T-helper 22 cell (primary cell): ENCODE measurements around the gene MNDA.

ENCODE experiments used
- DNase-seq: peaks from one replicate; pipeline ENCODE4 v3.0.0-alpha.2; 2020; ENCODE audit warnings: low read depth

MNDA gene

GRCh38 chr1:158830904-158831507 is at the start of gene MNDA:
TSS of gene MNDA (plus strand) at chr1:158831351. CDS start at chr1:158842154, 10,803 bp downstream.
- no peak for DNase-seq

DNA sequence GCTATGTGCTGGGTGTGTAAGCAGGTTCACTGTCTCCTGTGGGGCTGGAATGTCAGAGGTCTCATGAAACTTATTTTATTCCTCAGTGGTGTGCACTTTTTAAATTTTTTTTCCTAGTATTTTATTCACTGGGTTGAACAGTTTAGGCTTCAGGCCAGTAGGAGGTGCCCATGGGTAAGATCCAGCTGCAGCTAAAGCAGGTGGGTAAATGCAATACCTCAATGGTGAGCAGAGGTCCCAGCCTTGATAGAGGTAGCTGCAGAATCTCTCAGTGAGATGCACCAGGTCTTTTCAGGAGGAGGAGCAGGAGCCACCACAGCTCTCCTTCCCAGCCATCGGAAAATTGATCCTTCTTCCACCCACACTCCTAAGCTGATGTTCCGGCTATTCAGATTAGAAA is 37.5 kb upstream of the MNDA start:
- DNase-seq = no peak

- DNase-seq = no peak
Observed at GRCh38 chr1:158794247-158794646, 36.9 kb upstream of the MNDA start.

GRCh38 chr1:158798531-158798930 is 32.6 kb upstream of the MNDA start:
- no peak for DNase-seq

DNA sequence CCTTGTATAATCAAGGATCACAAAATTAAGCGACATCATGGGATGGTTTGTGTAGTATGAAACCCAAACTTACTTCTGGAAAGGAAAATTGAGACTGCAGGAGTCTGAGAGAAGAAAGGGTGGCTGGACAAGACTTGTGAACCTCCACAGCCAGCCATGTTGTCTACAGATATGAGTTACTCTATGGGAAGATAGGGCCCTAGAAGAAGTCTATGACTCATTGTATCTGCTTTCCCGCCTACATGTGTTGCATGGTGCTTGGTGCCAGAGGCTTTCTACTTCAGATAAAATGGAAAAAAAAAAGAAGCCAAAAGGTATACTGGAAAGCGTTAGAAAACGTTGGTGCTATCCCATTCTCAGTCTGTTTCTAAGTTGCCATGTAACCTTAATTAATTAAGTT is 31.5 kb upstream of the MNDA start:
- no peak for DNase-seq

DNA sequence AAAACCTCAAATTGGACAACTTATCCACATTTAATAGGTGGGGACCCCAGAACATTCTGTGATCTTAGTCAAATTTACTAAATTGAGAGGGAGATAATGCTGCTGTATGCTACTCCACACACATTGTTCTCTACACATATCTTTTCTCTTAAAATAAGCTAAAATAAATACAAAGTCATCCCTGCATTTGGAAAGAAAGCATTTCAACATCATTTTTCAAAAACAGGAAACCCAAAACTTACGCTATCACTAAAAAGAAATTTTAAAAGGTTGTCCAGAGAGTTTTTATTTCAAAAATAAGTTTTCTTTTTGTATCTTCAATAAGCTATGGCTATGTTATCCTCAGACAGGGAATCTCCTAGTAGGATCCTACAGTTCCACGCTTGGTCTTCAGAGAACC is 30.6 kb upstream of the MNDA start:
- no peak for DNase-seq

GRCh38 chr1:158801396-158801795 is 29.8 kb upstream of the MNDA start:
- DNase-seq = no peak

DNA sequence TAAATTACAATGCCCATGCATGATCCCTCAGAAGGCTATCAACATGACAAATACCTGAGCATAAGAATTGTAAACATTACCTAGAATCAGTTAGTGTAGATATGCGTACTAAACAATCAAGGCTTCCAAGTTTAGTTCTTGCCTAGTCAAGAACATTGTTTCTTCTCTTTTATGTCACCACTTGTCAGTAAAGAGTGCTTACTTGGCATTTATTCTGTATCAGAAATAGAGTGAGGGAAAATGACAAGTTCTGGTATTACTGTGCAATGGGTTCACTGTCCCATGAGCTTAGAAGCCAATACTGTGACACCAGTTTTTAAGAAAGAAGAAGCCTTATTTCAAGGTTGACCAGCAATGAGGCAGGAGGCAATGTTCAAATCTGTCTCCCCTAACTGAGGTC is 27.5 kb upstream of the MNDA start:
- DNase-seq = no peak

DNA sequence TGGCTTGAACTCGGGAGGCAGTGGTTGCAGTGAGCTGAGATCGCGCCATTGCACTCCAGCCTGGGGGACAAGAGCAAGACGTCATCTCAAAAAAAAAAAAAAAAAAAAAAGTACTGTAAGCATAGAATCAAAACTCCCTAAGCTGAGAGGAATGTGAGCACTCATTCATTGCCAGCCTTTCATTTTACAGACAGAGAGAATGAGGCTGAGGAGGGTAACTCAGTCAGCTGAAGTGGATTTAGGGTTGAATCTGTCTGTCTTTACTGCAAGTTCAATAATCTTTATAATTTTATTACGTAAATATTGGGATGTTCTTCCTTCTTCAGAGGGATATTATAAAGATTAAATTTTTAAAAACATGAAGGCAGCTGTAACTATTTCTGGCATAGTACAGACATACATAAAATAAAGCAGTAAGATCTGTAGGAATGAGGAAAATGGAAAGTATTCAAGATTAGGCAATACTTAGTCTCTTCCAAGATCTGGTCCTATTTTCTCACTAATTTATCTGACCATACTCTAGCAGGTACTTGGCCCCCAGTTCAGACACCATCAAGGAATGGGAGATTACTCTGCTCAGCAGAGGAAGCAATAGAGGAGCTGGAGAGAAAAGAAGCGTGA is 24.1 kb upstream of the MNDA start:
- DNase-seq = no peak

GRCh38 chr1:158809256-158809655 is 21.9 kb upstream of the MNDA start:
- no peak for DNase-seq

GRCh38 chr1:158809862-158810261 is 21.3 kb upstream of the MNDA start:
- DNase-seq = no peak

- no peak for DNase-seq
Observed at GRCh38 chr1:158810311-158810710, 20.8 kb upstream of the MNDA start.

- DNase-seq = no peak
Observed at GRCh38 chr1:158812336-158812735, 18.8 kb upstream of the MNDA start.

- no peak for DNase-seq
Observed at GRCh38 chr1:158813164-158813563, 18.0 kb upstream of the MNDA start.

DNA sequence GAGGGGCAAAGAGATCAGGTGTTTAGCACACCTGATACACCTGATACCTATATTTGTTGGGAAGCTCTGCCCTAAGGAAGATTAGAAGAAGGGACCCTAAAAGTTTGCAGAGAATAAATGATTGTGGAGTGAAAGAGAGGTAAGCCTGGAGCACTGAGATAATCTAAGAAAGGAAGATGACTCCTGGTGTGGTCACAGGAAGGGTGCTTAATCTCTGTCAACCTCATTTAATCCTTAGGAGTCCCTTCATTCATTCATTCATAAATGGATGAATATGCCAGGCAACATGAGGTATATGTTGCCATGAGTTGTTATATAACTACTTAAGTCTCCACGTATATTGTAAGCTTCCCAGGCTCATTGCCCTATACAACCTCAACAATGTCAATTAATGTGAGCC is 16.2 kb upstream of the MNDA start:
- no peak for DNase-seq

DNA sequence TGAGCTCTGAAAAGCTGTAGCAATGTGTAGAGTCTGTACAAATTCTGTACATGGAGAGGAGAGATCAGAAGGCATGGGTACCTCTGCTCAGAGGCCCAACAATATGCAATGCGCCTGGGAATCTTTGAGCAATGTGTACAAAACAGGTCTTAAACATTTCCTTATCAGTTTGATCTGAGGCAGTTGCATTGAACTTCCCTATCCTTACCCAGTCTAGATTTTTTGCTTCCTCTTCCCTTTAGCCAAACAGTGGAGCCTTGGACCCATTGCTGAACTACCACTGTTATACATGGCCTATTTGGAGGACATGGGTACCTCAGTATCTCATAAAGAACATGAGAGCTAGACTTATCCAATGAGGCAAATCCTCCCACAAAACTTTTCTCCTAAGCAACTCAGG is 12.6 kb upstream of the MNDA start:
- DNase-seq = no peak

GRCh38 chr1:158818975-158819431 is 12.1 kb upstream of the MNDA start:
- no peak for DNase-seq

GRCh38 chr1:158819461-158820443 is 11.4 kb upstream of the MNDA start:
- DNase-seq = no peak

- DNase-seq = no peak
Observed at GRCh38 chr1:158821723-158822122, 9.4 kb upstream of the MNDA start.

- DNase-seq = no peak
Observed at GRCh38 chr1:158830074-158830677, 975 bp upstream of the MNDA start.

DNA sequence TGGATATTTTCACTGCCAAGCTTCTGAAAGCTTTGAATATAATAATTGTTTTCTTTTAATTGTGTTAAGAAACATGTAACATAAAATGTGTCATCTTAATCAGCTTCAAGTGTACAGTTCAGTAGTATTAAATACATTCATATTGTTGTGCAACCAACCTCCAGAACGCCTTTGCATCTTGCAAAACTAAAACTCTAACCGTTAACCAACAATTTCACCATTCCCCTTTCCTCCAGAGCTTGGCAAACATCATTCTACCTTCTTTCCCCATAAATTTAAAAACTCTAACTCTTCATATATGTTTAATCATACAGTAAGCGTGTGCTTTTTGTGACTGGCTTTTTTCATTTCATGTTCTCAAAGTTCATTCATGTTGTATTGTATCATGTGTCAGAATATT is 2.1 kb downstream of the MNDA start:
- DNase-seq = no peak

DNA sequence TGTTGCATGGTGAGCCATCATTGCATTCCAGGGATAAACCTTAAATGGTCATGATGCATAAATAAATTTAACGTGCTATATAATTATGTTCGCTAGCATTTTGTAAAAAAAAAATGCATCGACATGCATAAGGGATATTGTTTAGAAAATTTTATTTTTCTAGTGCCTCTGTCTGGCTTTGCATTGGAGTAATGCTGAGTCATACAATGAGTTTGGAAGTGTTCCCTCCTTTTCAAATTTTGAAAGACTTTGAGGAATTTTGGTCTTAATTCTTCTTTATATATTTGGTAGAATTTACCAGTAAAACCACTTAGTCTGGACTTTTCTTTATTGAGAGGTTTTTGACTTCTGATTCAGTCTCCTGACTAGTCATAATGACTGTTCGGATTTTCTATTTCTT is 4.9 kb downstream of the MNDA start:
- DNase-seq = no peak

DNA sequence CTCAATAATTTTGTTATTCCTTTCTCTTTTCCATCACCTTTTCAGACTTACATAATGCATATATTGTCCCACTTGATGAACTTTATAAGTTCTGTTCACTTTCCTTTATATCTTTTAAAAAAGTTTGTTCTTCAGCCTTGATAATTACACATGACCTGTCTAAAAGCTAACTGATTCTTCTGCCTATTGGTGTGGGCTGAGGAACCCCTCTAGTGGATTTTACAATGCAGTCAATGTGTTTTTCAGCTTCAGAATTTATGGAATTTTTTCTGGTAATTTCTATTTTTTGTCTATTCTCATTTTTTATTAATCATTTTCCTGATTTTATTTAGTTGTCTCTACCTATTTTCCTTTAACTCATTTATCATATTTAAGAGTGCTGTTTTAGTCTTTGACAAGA is 7.5 kb downstream of the MNDA start:
- no peak for DNase-seq
